Mesothelial cell of epicardium (in vitro differentiated cells): ENCODE data around the gene ALS2. TPM values are rescaled to one million over a fixed set of nuclear protein-coding genes. Genes with fewer than 3 reads are reported as not detected.
"Not testable (repeated sequence)": the region's sequence is repeated elsewhere in the genome, so short reads cannot be mapped to it uniquely, and the experiment has no call there.

Source experiments
- DNase-seq, 2 experiments: peaks; one replicate each; pipeline ENCODE4 v3.0.0; 2021; ENCODE audit warnings: low spot score in 2 of 2; ENCODE audit not compliant: unreplicated experiment in 2 of 2
- H3K27ac Mint-ChIP-seq: 2 replicates; pipeline ENCODE4 v1.8.0; 2021; ENCODE audit warnings: mixed read lengths
- H3K27me3 Mint-ChIP-seq: 2 replicates; pipeline ENCODE4 v1.8.0; 2021; ENCODE audit warnings: low read depth, mixed read lengths
- H3K36me3 Mint-ChIP-seq: 2 replicates; pipeline ENCODE4 v1.8.0; 2021; ENCODE audit warnings: mixed read lengths
- H3K4me1 Mint-ChIP-seq: 2 replicates; pipeline ENCODE4 v1.8.0; 2021; ENCODE audit warnings: mixed read lengths
- H3K4me3 Mint-ChIP-seq: 2 replicates; pipeline ENCODE4 v1.8.0; 2021; ENCODE audit warnings: mild to moderate bottlenecking, moderate library complexity, mixed read lengths
- H3K9me3 Mint-ChIP-seq: 2 replicates; pipeline ENCODE4 v1.8.0; 2021; ENCODE audit warnings: mixed read lengths
- CTCF ChIP-seq: fragments of 200-600 bp; sonication (generic); IDR thresholded peaks from one replicate; pipeline ENCODE4 v1.5.0; 2021; ENCODE audit warnings: antibody characterized with exemption; ENCODE audit not compliant: unreplicated experiment
- total RNA-seq: library from RNA; stranded (reverse); gene quantifications from 3 replicates; pipeline ENCODE4 v1.2.1, GENCODE V29; 2021

Gene ALS2
- total RNA-seq, 1 donor from 2014 or later = 36.1 TPM

GRCh38 chr2:201674794-201675193, 105.9 kb downstream of the ALS2 start:
- Mint-ChIP-seq H3K4me1 (no peaks in the 10 kb centered on the region), H3K36me3 (no peaks in the 10 kb centered on the region), H3K4me3 (no peak overlapping the region), H3K27me3 (no peaks in the 10 kb centered on the region), H3K27ac (no peak overlapping the region), H3K9me3 (peaks cover 8% of the 10 kb centered on the region)
- no peak for DNase-seq
- no peak for TF ChIP-seq CTCF

- Mint-ChIP-seq H3K4me3 (no peak overlapping the region), H3K27me3 (no peaks in the 10 kb centered on the region), H3K4me1 (no peaks in the 10 kb centered on the region), H3K36me3 (no peaks in the 10 kb centered on the region), H3K27ac (no peak overlapping the region), H3K9me3 (peaks cover 8% of the 10 kb centered on the region)
- no peak for DNase-seq
- TF ChIP-seq CTCF = no peak
These were observed 106.4 kb downstream of the ALS2 start for GRCh38 chr2:201674298-201674697.

- Mint-ChIP-seq H3K4me1 (no peaks in the 10 kb centered on the region), H3K9me3 (peaks cover 8% of the 10 kb centered on the region), H3K27ac (no peak overlapping the region), H3K36me3 (no peaks in the 10 kb centered on the region), H3K27me3 (no peaks in the 10 kb centered on the region), H3K4me3 (no peak overlapping the region)
- DNase-seq = no peak
- no peak for TF ChIP-seq CTCF
These were observed 107.2 kb downstream of the ALS2 start for GRCh38 chr2:201673546-201673945.

GRCh38 chr2:201671205-201671604, 109.5 kb downstream of the ALS2 start:
- not testable (repeated sequence) for H3K36me3 Mint-ChIP-seq, H3K4me1 Mint-ChIP-seq, H3K27me3 Mint-ChIP-seq, H3K9me3 Mint-ChIP-seq, H3K4me3 Mint-ChIP-seq, DNase-seq, H3K27ac Mint-ChIP-seq

- Mint-ChIP-seq H3K4me3 (no peak overlapping the region), H3K27ac (no peak overlapping the region), H3K27me3 (no peaks in the 10 kb centered on the region), H3K9me3 (peaks cover 8% of the 10 kb centered on the region), H3K4me1 (no peaks in the 10 kb centered on the region), H3K36me3 (no peaks in the 10 kb centered on the region)
- no peak for DNase-seq
- no peak for TF ChIP-seq CTCF
These were observed 110.9 kb downstream of the ALS2 start for GRCh38 chr2:201669865-201670264.

- Mint-ChIP-seq H3K27me3 (no peaks in the 10 kb centered on the region), H3K36me3 (no peaks in the 10 kb centered on the region), H3K4me3 (no peak overlapping the region), H3K27ac (no peak overlapping the region), H3K9me3 (peaks cover 8% of the 10 kb centered on the region), H3K4me1 (no peaks in the 10 kb centered on the region)
- DNase-seq = no peak
- TF ChIP-seq CTCF = no peak
These were observed 112.3 kb downstream of the ALS2 start for GRCh38 chr2:201668402-201668910.
